Nucleus accumbens (tissue), 56 donors: ENCODE results near the gene AUTS2.

Experiments used
- DNase-seq, 56 donors: peaks; one replicate each; lab custom pipeline; 2025; lab: John Stamatoyannopoulos, UW

The AUTS2 gene

GRCh38 chr7:69599286-69599954, 1.1 kb downstream of the AUTS2 start:
- peak in 13 of 56 donors; percentile 14 to 52 (median 33) for DNase-seq

GRCh38 chr7:69599955-69600709, 1.9 kb downstream of the AUTS2 start:
- DNase-seq, result peak in 7 of 56 donors; percentile 5 to 49 (median 28)

- no peak for DNase-seq
Observed at GRCh38 chr7:69600710-69601519, 2.6 kb downstream of the AUTS2 start.

- no peak for DNase-seq
Observed at GRCh38 chr7:69602522-69602921, 4.2 kb downstream of the AUTS2 start.

GRCh38 chr7:69603351-69603750, 5.1 kb downstream of the AUTS2 start:
- DNase-seq, result no peak

- no peak for DNase-seq
Observed at GRCh38 chr7:69603937-69604494, 5.7 kb downstream of the AUTS2 start.

- peak in 1 of 56 donors; percentile 6 for DNase-seq
Observed at GRCh38 chr7:69605070-69605469, 6.8 kb downstream of the AUTS2 start.

- no peak for DNase-seq
Observed at GRCh38 chr7:69605546-69605945, 7.3 kb downstream of the AUTS2 start.

GRCh38 chr7:69608049-69608448, 9.8 kb downstream of the AUTS2 start:
- DNase-seq, result no peak

GRCh38 chr7:69608878-69609277, 10.6 kb downstream of the AUTS2 start:
- DNase-seq, result no peak

GRCh38 chr7:69609541-69610373, 11.5 kb downstream of the AUTS2 start:
- no peak for DNase-seq

GRCh38 chr7:69610374-69611084, 12.3 kb downstream of the AUTS2 start:
- DNase-seq, result peak in 1 of 56 donors; percentile 2

GRCh38 chr7:69612981-69613380, 14.7 kb downstream of the AUTS2 start:
- DNase-seq, result no peak

GRCh38 chr7:69613846-69614245, 15.6 kb downstream of the AUTS2 start:
- DNase-seq, result no peak

GRCh38 chr7:69615685-69616084, 17.4 kb downstream of the AUTS2 start:
- DNase-seq, result no peak

- no peak for DNase-seq
Observed at GRCh38 chr7:69617364-69617763, 19.1 kb downstream of the AUTS2 start.

GRCh38 chr7:69619054-69619453, 20.8 kb downstream of the AUTS2 start:
- DNase-seq, result no peak

- DNase-seq, result no peak
Observed at GRCh38 chr7:69619635-69620034, 21.4 kb downstream of the AUTS2 start.

- no peak for DNase-seq
Observed at GRCh38 chr7:69620063-69620462, 21.8 kb downstream of the AUTS2 start.
